GM12873 (cell line): ENCODE results near the gene SLC26A5.

Source experiments
- CTCF ChIP-seq: IDR thresholded peaks from 2 replicates; pipeline ENCODE4 v1.5.1; 2012; ENCODE audit warnings: low read depth, mild to moderate bottlenecking, moderate library complexity, low read length, control low read depth; ENCODE audit not compliant: insufficient read depth; ENCODE audit errors: missing control alignments

Gene SLC26A5

GRCh38 chr7:103447073-103447960, 1.3 kb upstream of the SLC26A5 start:
- peak; percentile 79 for TF ChIP-seq CTCF

GRCh38 chr7:103445228-103446048, 569 bp downstream of the SLC26A5 start:
- no peak for TF ChIP-seq CTCF

GRCh38 chr7:103439661-103440060, 6.3 kb downstream of the SLC26A5 start:
- TF ChIP-seq CTCF: no peak

- no peak for TF ChIP-seq CTCF
These were observed 8.4 kb downstream of the SLC26A5 start for GRCh38 chr7:103437623-103438022.

GRCh38 chr7:103432712-103433111, 13.3 kb downstream of the SLC26A5 start:
- TF ChIP-seq CTCF: no peak

GRCh38 chr7:103425177-103425576, 20.8 kb downstream of the SLC26A5 start:
- TF ChIP-seq CTCF: no peak
